GM18858 (cell line): ENCODE measurements around the gene PLXNA4.

Experiments
- ATAC-seq: cut with Tn5 transposase; IDR thresholded peaks from one replicate; pipeline ENCODE4 v1.9.1; 2021; ENCODE audit not compliant: unreplicated experiment

PLXNA4 gene

GRCh38 chr7:132508724-132509353, 67.4 kb downstream of the PLXNA4 start:
- no peak for ATAC-seq

GRCh38 chr7:132504852-132505251, 71.4 kb downstream of the PLXNA4 start:
- ATAC-seq: no peak

- ATAC-seq: no peak
Observed at GRCh38 chr7:132504071-132504470, 72.2 kb downstream of the PLXNA4 start.

- no peak for ATAC-seq
Observed at GRCh38 chr7:132503415-132503814, 72.9 kb downstream of the PLXNA4 start.

GRCh38 chr7:132501956-132502355, 74.3 kb downstream of the PLXNA4 start:
- ATAC-seq: no peak

- ATAC-seq: no peak
Observed at GRCh38 chr7:132500727-132501440, 75.4 kb downstream of the PLXNA4 start.

GRCh38 chr7:132499487-132499886, 76.8 kb downstream of the PLXNA4 start:
- no peak for ATAC-seq

GRCh38 chr7:132499065-132499464, 77.2 kb downstream of the PLXNA4 start:
- no peak for ATAC-seq

GRCh38 chr7:132498319-132498718, 78.0 kb downstream of the PLXNA4 start:
- no peak for ATAC-seq

GRCh38 chr7:132497098-132497497, 79.2 kb downstream of the PLXNA4 start:
- no peak for ATAC-seq

- no peak for ATAC-seq
Observed at GRCh38 chr7:132495936-132496335, 80.3 kb downstream of the PLXNA4 start.

- no peak for ATAC-seq
Observed at GRCh38 chr7:132494474-132494873, 81.8 kb downstream of the PLXNA4 start.

- no peak for ATAC-seq
Observed at GRCh38 chr7:132492823-132493445, 83.3 kb downstream of the PLXNA4 start.

- ATAC-seq: no peak
Observed at GRCh38 chr7:132491391-132491945, 84.8 kb downstream of the PLXNA4 start.

GRCh38 chr7:132490474-132490873, 85.8 kb downstream of the PLXNA4 start:
- no peak for ATAC-seq

- no peak for ATAC-seq
Observed at GRCh38 chr7:132489776-132490237, 86.5 kb downstream of the PLXNA4 start.

GRCh38 chr7:132488634-132489302, 87.5 kb downstream of the PLXNA4 start:
- ATAC-seq: no peak

- no peak for ATAC-seq
Observed at GRCh38 chr7:132486274-132486610, 90.0 kb downstream of the PLXNA4 start.

GRCh38 chr7:132485600-132486273, 90.5 kb downstream of the PLXNA4 start:
- ATAC-seq: no peak

GRCh38 chr7:132485136-132485535, 91.1 kb downstream of the PLXNA4 start:
- ATAC-seq: no peak

GRCh38 chr7:132482866-132483265, 93.4 kb downstream of the PLXNA4 start:
- ATAC-seq: no peak
